ENCODE data around the gene PAGE2. TPM values are rescaled to one million over a fixed set of nuclear protein-coding genes. Genes with fewer than 3 reads are reported as not detected.

PAGE2 gene
- total RNA-seq, 1 experiment from 2014 or later: not detected

GRCh38 chrX:55120761-55121358 is 32.0 kb downstream of the PAGE2 start:
- ChIA-PET CTCF (no interaction called here), RAD21 (ENCODE audit: low non-redundant PET in 1 of 2, low total read pairs in 2 of 2, uncharacterized antibody in 2 of 2, unreplicated experiment in 2 of 2) (no interaction called here), POLR2A (no interaction called here)
- H3K4me1 ChIP-seq (ENCODE audit: control insufficient read depth in 1 of 2, insufficient read depth in 2 of 2, low read length in 2 of 2): no peaks in the 10 kb centered on the region
- no peaks in the 10 kb centered on the region for H4K20me1 ChIP-seq (ENCODE audit: insufficient read depth)
- no peak for ATAC-seq
- no peak overlapping the region for H3K9ac ChIP-seq (ENCODE audit: low read length)
- no peak overlapping the region for H3K4me3 ChIP-seq (replicated peaks in 1 of 2; ENCODE audit: low read depth in 1 of 2, low read length in 2 of 2)
- no peak for DNase-seq (ENCODE audit: low read depth, low spot score)
- no peak overlapping the region for H3K27ac ChIP-seq (ENCODE audit: low read depth, low read length)
- no peak for TF ChIP-seq SP1 (IDR thresholded peaks at IDR 0.05; ENCODE audit: low read depth)
- no peak for TF ChIP-seq CEBPB (IDR thresholded peaks at IDR 0.05; ENCODE audit: low read depth)
- no peak for TF ChIP-seq CBX3 (IDR thresholded peaks at IDR 0.05; ENCODE audit: low read depth)
- no TSS peak for BruUV-seq (replicated peaks)
- H3K27me3 ChIP-seq (ENCODE audit: insufficient read depth, low read length): no peaks in the 10 kb centered on the region; the same call in 1 of the 2 replicates
- H3K79me2 ChIP-seq (ENCODE audit: insufficient read depth, low read length): no peaks in the 10 kb centered on the region
- intact Hi-C loops (cut with micrococcal nuclease): no loop called here
- H3K4me2 ChIP-seq (ENCODE audit: low read length): no peak overlapping the region
- H3K36me3 ChIP-seq (ENCODE audit: control insufficient read depth in 1 of 2, insufficient read depth in 2 of 2, low read length in 2 of 2): no peaks in the 10 kb centered on the region
- no peaks in the 10 kb centered on the region for H3K9me3 ChIP-seq (ENCODE audit: control insufficient read depth in 1 of 2, insufficient read depth in 1 of 2, low read depth in 1 of 2, low read length in 2 of 2)
- no peaks in the 10 kb centered on the region for H3K9me2 ChIP-seq (ENCODE audit: insufficient read depth)
- H2AFZ ChIP-seq (ENCODE audit: low read depth, low read length, poor library complexity, severe bottlenecking): no peak overlapping the region

GRCh38 chrX:55123900-55124299 is 35.1 kb downstream of the PAGE2 start:
- no peaks in the 10 kb centered on the region for H3K36me3 ChIP-seq (ENCODE audit: control insufficient read depth in 1 of 2, insufficient read depth in 2 of 2, low read length in 2 of 2)
- ChIA-PET RAD21 (ENCODE audit: low non-redundant PET in 1 of 2, low total read pairs in 2 of 2, uncharacterized antibody in 2 of 2, unreplicated experiment in 2 of 2) (no interaction called here), POLR2A (no interaction called here), CTCF (no interaction called here)
- H3K4me1 ChIP-seq (ENCODE audit: control insufficient read depth in 1 of 2, insufficient read depth in 2 of 2, low read length in 2 of 2): no peaks in the 10 kb centered on the region
- no peak overlapping the region for H2AFZ ChIP-seq (ENCODE audit: low read depth, low read length, poor library complexity, severe bottlenecking)
- intact Hi-C loops (cut with micrococcal nuclease): no loop called here
- no TSS peak for BruUV-seq (replicated peaks)
- no peak overlapping the region for H3K4me2 ChIP-seq (ENCODE audit: low read length)
- no peak overlapping the region for H3K4me3 ChIP-seq (replicated peaks in 1 of 2; ENCODE audit: low read depth in 1 of 2, low read length in 2 of 2)
- H3K9me3 ChIP-seq (ENCODE audit: control insufficient read depth in 1 of 2, insufficient read depth in 1 of 2, low read depth in 1 of 2, low read length in 2 of 2): no peaks in the 10 kb centered on the region
- DNase-seq (ENCODE audit: low read depth, low spot score) (no peak), ATAC-seq (no peak)
- no peaks in the 10 kb centered on the region; the same call in 1 of the 2 replicates for H3K27me3 ChIP-seq (ENCODE audit: insufficient read depth, low read length)
- H3K27ac ChIP-seq (ENCODE audit: low read depth, low read length): no peak overlapping the region
- no peaks in the 10 kb centered on the region for H4K20me1 ChIP-seq (ENCODE audit: insufficient read depth)
- no peak overlapping the region for H3K9ac ChIP-seq (ENCODE audit: low read length)
- no peaks in the 10 kb centered on the region for H3K9me2 ChIP-seq (ENCODE audit: insufficient read depth)
- H3K79me2 ChIP-seq (ENCODE audit: insufficient read depth, low read length): no peaks in the 10 kb centered on the region
- TF ChIP-seq ELF1 (IDR thresholded peaks at IDR 0.05; ENCODE audit: borderline replicate concordance, low read depth) (no peak), CTCF (IDR thresholded peaks at IDR 0.05 in 2 of 3, conservative IDR thresholded peaks at IDR 0.05 in 1 of 3; ENCODE audit: borderline replicate concordance in 1 of 3, insufficient read depth in 1 of 3, low read depth in 2 of 3, low read length in 2 of 3) (no peak), CBX3 (IDR thresholded peaks at IDR 0.05; ENCODE audit: low read depth) (no peak), EZH2 (IDR thresholded peaks at IDR 0.05) (no peak), POLR2AphosphoS5 (IDR thresholded peaks at IDR 0.05; ENCODE audit: low read depth, low read length) (no peak), REST (IDR thresholded peaks at IDR 0.05; ENCODE audit: low read depth) (no peak), ZFX (IDR thresholded peaks at IDR 0.05) (no peak), POLR2A (IDR thresholded peaks at IDR 0.05; ENCODE audit: borderline replicate concordance, extremely low read depth, insufficient read depth, insufficient read length) (no peak), ZNF274 (IDR thresholded peaks at IDR 0.05; ENCODE audit: low read depth, low read length) (no peak), RAD21 (IDR thresholded peaks at IDR 0.05; ENCODE audit: low read depth) (no peak), EZH2phosphoT487 (IDR thresholded peaks at IDR 0.05; ENCODE audit: borderline replicate concordance) (no peak), FOSL1 (IDR thresholded peaks at IDR 0.05; ENCODE audit: low read depth) (no peak), TCF7L2 (IDR thresholded peaks at IDR 0.05; ENCODE audit: borderline replicate concordance, extremely low read depth, insufficient read depth, insufficient read length) (no peak), CEBPB (IDR thresholded peaks at IDR 0.05; ENCODE audit: low read depth) (no peak), YY1 (IDR thresholded peaks at IDR 0.05; ENCODE audit: extremely low read depth, insufficient replicate concordance, low read depth, low read length) (no peak), SIN3A (IDR thresholded peaks at IDR 0.05; ENCODE audit: low read depth) (no peak)
